Putamen (tissue), 1 donor: ENCODE data around the gene KPNB1.

Experiments
- DNase-seq: peaks from one replicate; pipeline ENCODE4 v3.0.0-alpha.2; 2016; ENCODE audit warnings: low spot score

Gene KPNB1

GRCh38 chr17:47728214-47728877 lies 78.6 kb downstream of the KPNB1 start:
- no peak for DNase-seq

GRCh38 chr17:47729476-47729875 lies 79.8 kb downstream of the KPNB1 start:
- DNase-seq: no peak

GRCh38 chr17:47730681-47731080 lies 81.0 kb downstream of the KPNB1 start:
- no peak for DNase-seq

GRCh38 chr17:47731396-47731795 lies 81.7 kb downstream of the KPNB1 start:
- no peak for DNase-seq

- no peak for DNase-seq
Measured at GRCh38 chr17:47732399-47733046, 82.8 kb downstream of the KPNB1 start.

GRCh38 chr17:47733047-47733673 lies 83.4 kb downstream of the KPNB1 start, which contains the start of gene TBX21:
Gene TBX21, plus strand, starts transcription at chr17:47733236. Its CDS starts 219 bp downstream, at chr17:47733455.
- DNase-seq: no peak

GRCh38 chr17:47733674-47734410 lies 84.1 kb downstream of the KPNB1 start:
- no peak for DNase-seq

- no peak for DNase-seq
Measured at GRCh38 chr17:47735139-47735464, 85.4 kb downstream of the KPNB1 start.
